ELR (cell line): ENCODE data around the gene ZNF783.
A peak's percentile ranks its signal among the peaks of the same experiment; 100 is the strongest.

ENCODE experiments used
- DNase-seq: peaks from one replicate; pipeline ENCODE4 v3.0.0-alpha.2; 2015; ENCODE audit warnings: low read depth

ZNF783 gene

GRCh38 chr7:149281508-149282330 lies 19.7 kb downstream of the ZNF783 start:
- DNase-seq: no peak

- DNase-seq: no peak
Measured at GRCh38 chr7:149282331-149282655, 20.3 kb downstream of the ZNF783 start.

DNA sequence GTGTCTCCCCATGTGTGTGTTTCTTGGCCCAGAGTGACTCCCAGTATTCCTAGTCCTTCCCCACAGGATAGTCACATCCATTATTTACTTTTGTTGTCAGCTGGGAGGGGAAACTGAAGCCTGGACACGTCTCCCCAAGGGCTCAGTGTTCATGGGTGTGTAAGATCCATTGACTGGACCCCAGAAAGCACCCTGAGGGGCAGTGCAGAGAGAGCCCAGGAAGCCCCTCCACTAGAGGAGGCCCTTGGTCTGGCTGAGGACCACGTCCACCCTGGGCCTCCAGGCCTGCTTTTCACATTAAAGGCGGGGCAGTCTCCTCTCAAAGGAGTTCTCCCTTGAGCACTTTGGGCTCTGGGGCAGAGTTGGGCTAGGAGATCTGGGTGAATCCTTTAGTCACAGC lies 21.3 kb downstream of the ZNF783 start:
- DNase-seq: no peak

- no peak for DNase-seq
Measured at GRCh38 chr7:149284343-149284742, 22.3 kb downstream of the ZNF783 start.

DNA sequence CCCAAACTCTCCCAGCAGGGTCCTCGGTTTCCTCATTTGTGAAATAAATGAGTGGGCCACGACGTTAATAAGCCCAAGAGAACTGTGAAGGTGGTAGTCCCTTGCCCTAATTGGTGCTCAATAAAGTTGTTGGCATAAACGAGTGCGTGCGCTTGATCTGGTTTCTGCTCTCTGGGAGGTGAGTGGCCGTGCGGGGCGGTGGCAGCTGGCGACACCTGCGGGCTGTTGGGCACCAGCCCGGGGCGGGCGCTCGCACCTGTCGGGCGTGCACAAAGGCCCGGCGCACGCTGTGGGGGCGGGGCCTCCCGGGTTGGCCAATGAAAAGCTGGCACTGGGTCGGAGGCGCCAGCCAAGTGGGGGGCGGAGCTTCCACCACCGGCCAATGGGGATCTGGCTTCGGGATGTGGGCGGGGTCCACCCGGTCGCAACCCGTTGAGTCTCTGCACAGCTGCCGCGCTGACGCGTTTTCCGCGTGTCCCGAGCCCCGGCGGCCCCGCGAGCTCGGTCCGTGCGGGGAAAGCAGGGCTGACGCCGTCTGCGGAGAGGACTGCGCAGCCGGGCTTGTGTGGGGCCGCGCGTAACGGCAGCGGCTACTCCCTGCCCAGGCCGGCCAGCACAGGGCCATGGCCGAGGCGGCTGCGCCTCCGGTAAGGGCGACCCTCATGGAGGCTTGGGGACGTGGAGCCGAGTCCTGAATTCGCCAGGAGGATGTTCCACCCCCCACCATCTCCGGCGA lies 23.0 kb downstream of the ZNF783 start:
- peak; percentile 79 for DNase-seq

DNA sequence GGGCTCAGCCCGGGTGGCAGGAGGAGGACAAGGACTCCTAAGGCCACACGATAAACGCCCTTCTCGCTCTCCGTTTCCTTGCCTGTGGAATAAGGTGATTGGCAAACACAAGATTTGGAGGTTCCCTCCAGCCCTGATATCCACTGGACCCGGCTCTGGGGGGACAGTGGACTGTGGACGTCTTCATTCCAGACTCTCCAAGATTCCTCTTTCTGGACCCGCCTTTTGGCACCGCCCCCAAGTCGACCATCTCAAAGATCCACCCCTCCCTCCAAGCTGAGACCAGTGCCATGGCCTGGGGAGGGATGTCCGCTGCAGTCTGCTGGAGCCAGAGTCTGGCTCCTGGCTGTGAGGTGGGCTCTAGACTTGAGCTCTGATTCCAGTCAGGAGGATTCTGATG lies 23.6 kb downstream of the ZNF783 start:
- DNase-seq: peak; percentile 39

GRCh38 chr7:149286811-149287400 lies 24.9 kb downstream of the ZNF783 start:
- DNase-seq: no peak

DNA sequence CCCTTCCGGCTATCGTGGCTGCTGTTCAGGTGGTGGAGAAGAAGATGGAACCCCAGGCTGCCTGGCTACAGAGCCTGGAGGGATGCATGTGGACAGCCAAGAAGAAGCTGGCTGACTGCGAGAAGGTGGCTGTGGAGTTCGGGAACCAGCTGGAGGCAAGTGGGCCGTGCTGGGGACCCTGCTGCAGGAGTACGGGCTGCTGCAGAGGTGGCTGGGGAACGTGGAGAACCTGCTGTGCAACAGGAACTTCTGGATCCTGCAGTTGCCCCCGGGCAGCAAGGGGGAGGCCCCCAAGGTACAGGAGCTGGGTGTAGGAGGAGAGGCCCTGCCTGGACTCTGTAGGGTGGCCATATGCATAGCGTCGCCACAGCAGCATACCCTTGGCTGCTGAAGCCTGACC lies 25.6 kb downstream of the ZNF783 start:
- no peak for DNase-seq

- DNase-seq: no peak
Measured at GRCh38 chr7:149289262-149289661, 27.3 kb downstream of the ZNF783 start.

DNA sequence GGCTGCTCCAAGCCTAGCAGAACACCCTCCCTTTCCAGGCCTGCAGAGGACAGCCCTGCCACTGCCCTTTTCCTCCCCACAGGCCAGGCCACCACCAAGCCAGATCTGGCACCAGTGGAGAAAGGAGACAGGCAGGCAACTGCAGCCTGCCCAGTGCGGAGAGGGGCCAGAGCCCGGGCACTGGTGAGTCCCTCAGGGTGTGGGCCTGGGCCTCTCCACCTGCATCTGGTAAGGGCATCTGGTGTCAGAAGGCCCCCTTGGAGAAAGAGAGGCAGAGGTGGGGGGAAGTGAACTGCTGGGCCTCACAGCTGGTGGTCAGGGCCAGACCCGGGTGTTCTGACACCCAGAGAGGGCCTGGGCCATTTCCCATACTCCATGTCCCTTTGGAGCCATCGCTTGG lies 27.9 kb downstream of the ZNF783 start:
- no peak for DNase-seq

DNA sequence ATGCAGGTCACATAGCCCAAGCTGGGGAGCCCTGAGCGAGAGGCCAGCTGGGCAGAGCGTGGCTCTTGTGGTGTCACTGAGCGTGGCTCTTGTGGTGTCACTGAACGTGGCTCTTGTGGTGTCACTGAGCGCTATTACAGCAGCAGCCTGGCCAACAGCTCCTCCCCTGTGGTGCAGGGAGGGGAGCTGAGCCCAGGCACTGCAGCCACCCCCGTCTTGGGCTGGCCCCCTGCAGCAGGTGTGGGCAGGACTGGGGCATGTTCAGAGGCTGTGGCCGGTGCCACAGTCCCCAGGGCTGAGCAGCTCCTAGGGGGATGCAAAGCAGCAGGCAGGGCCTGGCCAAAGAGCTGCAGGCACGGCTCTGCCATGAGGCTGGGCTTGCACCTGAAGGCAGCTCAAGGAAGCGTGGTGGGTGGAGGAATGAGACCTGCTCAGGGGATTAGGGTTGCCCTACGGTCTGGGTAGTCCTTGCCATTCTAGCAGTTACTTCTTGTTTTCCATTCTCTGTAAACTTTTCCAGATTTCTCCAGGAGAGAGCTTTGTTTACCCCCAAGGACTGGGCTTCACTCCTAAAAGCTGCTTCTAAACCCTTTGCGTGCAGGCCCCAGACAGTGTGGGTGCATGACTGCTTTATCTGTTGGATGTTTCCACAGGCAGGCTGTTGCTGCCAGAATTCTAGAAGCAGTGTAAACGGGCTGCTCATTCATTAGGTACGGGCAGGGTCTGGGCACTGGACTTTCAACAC lies 29.2 kb downstream of the ZNF783 start:
- no peak for DNase-seq

DNA sequence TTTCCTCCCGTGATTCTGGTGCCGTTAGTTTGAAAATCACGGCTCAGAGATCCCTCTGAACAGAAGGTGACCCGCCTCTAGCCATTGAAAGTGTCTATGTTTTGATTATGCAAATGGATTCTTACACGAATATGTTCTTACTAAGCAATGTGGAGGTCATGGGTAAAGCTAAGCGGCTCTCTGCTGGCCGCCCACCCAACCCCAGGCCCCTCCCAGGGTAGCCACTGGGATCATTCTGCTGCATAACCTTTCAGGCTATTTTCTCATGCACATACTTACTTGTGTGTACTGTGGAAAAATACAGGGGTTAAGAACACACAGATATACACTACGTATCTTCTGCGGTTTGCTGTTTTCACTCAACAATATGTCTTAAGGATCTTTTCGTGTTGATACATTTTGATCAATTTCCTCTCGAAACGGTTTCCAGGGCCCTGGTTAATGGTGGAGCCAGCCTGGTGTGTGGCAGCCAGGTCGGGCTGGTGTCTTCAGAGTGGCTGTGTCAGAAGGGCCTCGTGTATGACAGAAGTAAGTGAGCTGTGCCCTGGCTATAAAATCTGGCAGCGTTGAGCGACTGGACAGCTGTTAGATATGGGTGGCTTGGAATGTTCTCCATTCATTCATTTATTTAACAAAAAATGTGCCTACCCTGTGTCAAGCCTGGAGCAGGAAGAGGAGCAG lies 29.9 kb downstream of the ZNF783 start:
- no peak for DNase-seq

DNA sequence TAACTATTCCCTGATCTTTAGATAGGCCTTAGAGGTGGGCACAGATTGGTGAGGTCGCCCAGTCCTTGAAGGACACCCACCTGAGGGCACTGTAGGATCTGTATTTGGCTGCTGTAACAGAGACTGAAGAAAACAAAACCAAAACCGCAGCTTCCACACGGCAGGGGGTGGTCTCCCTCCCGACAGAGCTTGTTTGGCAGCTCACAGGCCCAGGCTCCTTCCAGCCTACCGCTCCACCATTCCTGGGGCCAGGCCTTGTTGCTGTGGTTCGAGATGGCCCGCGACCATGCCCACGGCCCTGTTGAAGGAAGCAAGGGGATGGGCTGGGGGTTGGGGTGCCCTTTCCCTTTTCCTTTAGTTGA lies 30.4 kb downstream of the ZNF783 start:
- DNase-seq: no peak

DNA sequence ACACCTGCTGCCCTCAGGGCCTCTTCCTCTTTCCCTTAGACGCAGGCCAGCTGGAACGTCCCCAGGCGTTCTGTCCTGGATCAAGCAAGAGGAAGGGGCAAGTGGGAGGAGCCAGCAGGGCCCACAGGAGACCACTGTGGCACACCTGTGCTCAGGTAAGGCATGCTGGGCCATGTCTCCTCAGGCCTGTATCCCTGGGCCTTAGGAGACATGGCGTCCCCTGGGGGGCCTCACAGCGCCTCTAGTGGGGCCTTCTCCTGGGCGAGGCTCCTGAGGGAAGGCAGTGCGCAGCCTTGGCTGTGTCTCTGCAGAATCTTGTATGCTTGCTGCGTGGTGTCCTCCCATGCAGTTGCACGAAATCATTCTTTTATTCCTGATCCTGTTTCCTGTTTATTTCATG lies 31.3 kb downstream of the ZNF783 start:
- no peak for DNase-seq

DNA sequence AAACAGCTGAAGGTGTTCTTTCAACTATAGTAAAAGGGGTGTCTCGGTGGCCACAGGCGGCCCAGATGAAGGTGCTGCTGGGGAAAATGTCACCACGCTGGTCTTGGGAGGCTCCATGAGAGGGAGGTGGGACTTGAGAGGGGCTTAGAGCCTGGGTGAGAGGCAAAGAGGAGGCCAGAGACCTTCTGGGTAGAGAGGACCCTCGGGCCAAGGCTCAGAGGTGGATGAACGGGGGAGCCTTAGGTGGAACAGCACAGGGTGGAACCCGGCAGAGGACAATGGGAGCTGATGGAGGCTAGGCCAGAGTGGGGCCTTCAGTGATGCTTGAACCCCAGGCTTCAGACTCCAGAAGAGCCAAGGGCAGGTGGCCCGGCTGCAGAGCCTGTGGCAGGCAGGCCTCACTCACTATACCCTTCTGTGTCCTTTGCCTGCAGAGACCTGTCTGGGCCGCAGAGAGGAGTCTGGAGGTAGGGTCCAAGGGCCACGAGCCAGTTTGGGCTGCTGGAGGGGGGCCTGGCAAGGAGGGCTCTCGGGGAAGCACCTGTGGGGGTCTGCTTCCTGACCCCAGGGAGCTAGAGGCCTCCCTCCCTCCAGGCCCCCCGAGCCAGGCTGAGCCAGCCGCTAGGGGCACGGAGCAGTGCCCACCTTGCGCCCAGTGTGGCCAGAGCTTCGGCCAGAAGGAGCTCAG lies 32.1 kb downstream of the ZNF783 start:
- no peak for DNase-seq

- no peak for DNase-seq
Measured at GRCh38 chr7:149294634-149295480, 32.9 kb downstream of the ZNF783 start.

DNA sequence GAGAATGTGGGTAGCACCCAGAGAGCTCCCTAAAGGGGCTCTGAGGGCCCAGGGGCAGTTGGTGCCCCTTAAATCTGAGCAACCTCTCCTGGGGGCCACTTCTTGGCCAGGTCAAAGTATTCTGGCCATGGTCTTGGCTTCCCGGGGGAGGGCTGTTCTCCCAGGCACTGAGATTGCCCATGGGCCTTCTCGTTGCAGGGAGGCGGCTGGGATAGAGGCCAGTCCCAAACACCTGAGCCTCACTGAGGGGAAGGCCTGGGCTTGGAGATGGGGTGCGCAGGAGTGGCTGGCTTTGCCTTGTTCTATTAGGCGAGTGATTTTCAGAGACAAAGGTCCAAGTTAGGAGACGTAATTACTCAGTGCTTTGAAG lies 33.5 kb downstream of the ZNF783 start:
- no peak for DNase-seq

DNA sequence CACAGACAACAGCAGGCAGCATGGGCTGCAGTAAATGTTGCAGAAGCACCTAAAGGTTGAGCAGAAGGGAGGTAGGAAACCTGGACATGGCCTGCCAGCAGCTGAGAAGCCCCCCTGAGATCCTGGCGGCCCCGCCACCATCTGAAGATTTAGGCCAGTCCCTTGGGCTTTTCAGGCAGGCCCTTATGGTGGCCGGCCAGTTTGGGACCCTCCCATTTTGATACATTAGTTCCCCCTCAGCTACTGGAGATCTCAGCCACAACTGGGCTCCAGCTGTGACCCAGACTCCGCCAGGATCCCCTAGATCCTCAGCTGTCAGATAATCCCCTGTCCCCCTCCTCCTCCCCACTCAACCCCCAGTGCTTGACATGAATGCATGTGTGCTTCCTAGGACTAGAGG lies 34.4 kb downstream of the ZNF783 start:
- no peak for DNase-seq

- DNase-seq: no peak
Measured at GRCh38 chr7:149297034-149297755, 35.2 kb downstream of the ZNF783 start.
